ENCODE data around the gene DCAF10.
"Not testable (repeated sequence)": the region's sequence is repeated elsewhere in the genome, so short reads cannot be mapped to it uniquely, and the experiment has no call there.

DCAF10 gene

GRCh38 chr9:37876376-37876775, 75.8 kb downstream of the DCAF10 start:
- no peak overlapping the region for H3K4me3 ChIP-seq (ENCODE audit: low read depth, low read length)
- DNase-seq (ENCODE audit: low read depth) = no peak
- in situ Hi-C loops (cut with HindIII; ENCODE audit: low sequenced_read_pairs) = no loop called here
- TF ChIP-seq CTCF (IDR thresholded peaks at IDR 0.05; ENCODE audit: low read depth, low read length, missing control alignments) = no peak

GRCh38 chr9:37880916-37881479, 80.4 kb downstream of the DCAF10 start:
- H3K4me3 ChIP-seq (ENCODE audit: low read depth, low read length) = no peak overlapping the region
- no peak for TF ChIP-seq CTCF (IDR thresholded peaks at IDR 0.05; ENCODE audit: low read depth, low read length, missing control alignments)
- in situ Hi-C loops (cut with HindIII; ENCODE audit: low sequenced_read_pairs) = no loop called here
- no peak for DNase-seq (ENCODE audit: low read depth)

- H3K4me3 ChIP-seq (ENCODE audit: low read depth, low read length); in situ Hi-C loops (cut with HindIII; ENCODE audit: low sequenced_read_pairs); DNase-seq (ENCODE audit: low read depth): not testable (repeated sequence)
Observed at GRCh38 chr9:37887977-37888583, 87.5 kb downstream of the DCAF10 start.

- DNase-seq (ENCODE audit: low read depth) = no peak
- no peak overlapping the region for H3K4me3 ChIP-seq (ENCODE audit: low read depth, low read length)
- no peak for TF ChIP-seq CTCF (IDR thresholded peaks at IDR 0.05; ENCODE audit: low read depth, low read length, missing control alignments)
- in situ Hi-C loops (cut with HindIII; ENCODE audit: low sequenced_read_pairs) = no loop called here
Observed at GRCh38 chr9:37889536-37889935, 88.9 kb downstream of the DCAF10 start.

GRCh38 chr9:37891042-37891441, 90.4 kb downstream of the DCAF10 start:
- H3K4me3 ChIP-seq (ENCODE audit: low read depth, low read length); in situ Hi-C loops (cut with HindIII; ENCODE audit: low sequenced_read_pairs); DNase-seq (ENCODE audit: low read depth): not testable (repeated sequence)

- no peak for DNase-seq (ENCODE audit: low read depth)
- in situ Hi-C loops (cut with HindIII; ENCODE audit: low sequenced_read_pairs) = no loop called here
- no peak for TF ChIP-seq CTCF (IDR thresholded peaks at IDR 0.05; ENCODE audit: low read depth, low read length, missing control alignments)
- H3K4me3 ChIP-seq (ENCODE audit: low read depth, low read length) = no peak overlapping the region
Observed at GRCh38 chr9:37892063-37892462, 91.5 kb downstream of the DCAF10 start.

GRCh38 chr9:37897665-37898064, 97.1 kb downstream of the DCAF10 start:
- DNase-seq (ENCODE audit: low read depth) = no peak
- in situ Hi-C loops (cut with HindIII; ENCODE audit: low sequenced_read_pairs) = no loop called here
- TF ChIP-seq CTCF (IDR thresholded peaks at IDR 0.05; ENCODE audit: low read depth, low read length, missing control alignments) = no peak
- no peak overlapping the region for H3K4me3 ChIP-seq (ENCODE audit: low read depth, low read length)

Measured in astrocyte of the cerebellum (primary cell).